Right lobe of liver (tissue), 4 donors: ENCODE measurements around the gene PTPN1.

ENCODE experiments used
- POLR2A ChIP-seq: fragments of 450-650 bp; IDR thresholded peaks from one replicate; pipeline ENCODE4 v1.6.1; 2017; ENCODE audit warnings: antibody characterized with exemption, mild to moderate bottlenecking
- TF ChIP-seq, protein P1 (sequence below), 4 donors: fragments of 200-600 bp in 3 of 4; fragments of 450-650 bp in 1 of 4; IDR thresholded peaks; one replicate each; pipeline versions ENCODE4 v1.5.1 to v1.8.0; 2016 to 2022; ENCODE audit warnings: antibody characterized with exemption in 4 of 4, mild to moderate bottlenecking in 2 of 4
- donor health status: DM: no; HTN: no; CAD: no.
- donor health status: DM: no; HTN: no; CAD: no.
- donor health status: DM: no; HTN: yes; CAD: no.

DNA sequence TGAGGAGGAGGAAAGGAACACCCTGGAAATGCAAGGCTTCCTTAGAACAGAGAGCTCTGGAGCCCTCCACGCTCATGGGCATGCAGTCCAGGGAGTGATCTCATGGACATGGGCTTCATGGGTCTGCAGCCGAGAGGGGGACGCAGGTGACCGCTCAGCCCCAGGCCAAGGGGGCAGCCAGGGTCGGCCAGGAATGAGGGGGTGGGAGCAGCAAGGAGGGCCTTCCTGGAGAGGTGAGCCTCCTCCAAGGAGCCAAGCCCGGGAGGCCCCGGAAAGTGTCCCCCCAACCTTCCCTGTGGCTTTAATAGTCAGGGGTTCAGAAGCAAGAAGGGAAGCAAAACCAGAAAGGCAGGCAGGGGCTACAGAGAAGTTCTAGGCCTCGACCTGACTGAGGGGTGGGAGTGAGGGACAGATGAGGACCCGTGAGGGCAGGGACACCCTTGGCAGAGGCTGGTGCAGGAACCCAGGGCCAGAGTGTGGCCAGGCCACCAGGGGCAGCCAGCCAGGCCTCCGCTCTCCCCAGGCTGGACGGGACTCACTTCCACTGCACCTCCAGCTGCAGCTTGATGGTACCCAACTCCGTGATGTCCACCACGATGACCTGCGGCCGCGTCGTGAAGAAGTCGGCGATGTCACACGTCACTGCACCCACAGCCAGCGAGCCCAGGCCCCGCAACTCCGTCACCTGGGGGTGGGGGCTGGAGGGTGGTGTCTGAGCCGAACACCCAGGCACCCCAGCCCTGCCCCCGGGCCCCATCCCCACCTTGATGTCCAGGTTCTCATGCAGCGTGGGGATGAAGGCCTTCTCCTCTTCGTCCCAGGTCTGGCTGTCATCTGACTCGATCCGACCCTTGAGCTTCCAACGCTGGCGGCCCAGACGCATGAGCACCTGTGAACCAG is 97.9 kb downstream of the PTPN1 start:
- TF ChIP-seq, protein P1, sequence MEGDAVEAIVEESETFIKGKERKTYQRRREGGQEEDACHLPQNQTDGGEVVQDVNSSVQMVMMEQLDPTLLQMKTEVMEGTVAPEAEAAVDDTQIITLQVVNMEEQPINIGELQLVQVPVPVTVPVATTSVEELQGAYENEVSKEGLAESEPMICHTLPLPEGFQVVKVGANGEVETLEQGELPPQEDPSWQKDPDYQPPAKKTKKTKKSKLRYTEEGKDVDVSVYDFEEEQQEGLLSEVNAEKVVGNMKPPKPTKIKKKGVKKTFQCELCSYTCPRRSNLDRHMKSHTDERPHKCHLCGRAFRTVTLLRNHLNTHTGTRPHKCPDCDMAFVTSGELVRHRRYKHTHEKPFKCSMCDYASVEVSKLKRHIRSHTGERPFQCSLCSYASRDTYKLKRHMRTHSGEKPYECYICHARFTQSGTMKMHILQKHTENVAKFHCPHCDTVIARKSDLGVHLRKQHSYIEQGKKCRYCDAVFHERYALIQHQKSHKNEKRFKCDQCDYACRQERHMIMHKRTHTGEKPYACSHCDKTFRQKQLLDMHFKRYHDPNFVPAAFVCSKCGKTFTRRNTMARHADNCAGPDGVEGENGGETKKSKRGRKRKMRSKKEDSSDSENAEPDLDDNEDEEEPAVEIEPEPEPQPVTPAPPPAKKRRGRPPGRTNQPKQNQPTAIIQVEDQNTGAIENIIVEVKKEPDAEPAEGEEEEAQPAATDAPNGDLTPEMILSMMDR (IDR thresholded peaks at IDR 0.05), result no peak
- TF ChIP-seq POLR2A, result no peak
